SK-N-MC (cell line): ENCODE data around the gene FAM83C.

Source experiments
- DNase-seq: peaks from one replicate; pipeline ENCODE4 v3.0.0-alpha.2; 2011; ENCODE audit warnings: low read depth, low spot score
- H3K27ac ChIP-seq: fragments of 200-600 bp; sonication (generic); 2 replicates; pipeline ENCODE4 v1.5.1; 2016; ENCODE audit warnings: mixed run types
- H3K36me3 ChIP-seq: fragments of 200-600 bp; sonication (generic); 2 replicates; pipeline ENCODE4 v1.6.1; 2017; ENCODE audit warnings: antibody characterized with exemption, low read length, mixed read lengths; ENCODE audit not compliant: insufficient read depth
- H3K4me3 ChIP-seq: fragments of 200-600 bp; sonication (generic); 2 replicates; pipeline ENCODE4 v1.5.1; 2016
- H3K9ac ChIP-seq: fragments of 200-600 bp; sonication (generic); 2 replicates; pipeline ENCODE4 v1.8.0; 2017; ENCODE audit warnings: mixed run types, mixed read lengths; ENCODE audit not compliant: insufficient read length
- H3K9me3 ChIP-seq: fragments of 200-600 bp; sonication (generic); 2 replicates; pipeline ENCODE4 v1.6.1; 2017; ENCODE audit warnings: low read depth, mild to moderate bottlenecking, antibody characterized with exemption, low read length, moderate library complexity, mixed read lengths
- EZH2 ChIP-seq: fragments of 200-600 bp; sonication (generic); IDR thresholded peaks from one replicate; pipeline ENCODE4 v1.6.1; 2017; ENCODE audit warnings: antibody characterized with exemption
- FOXP2 ChIP-seq: optimal IDR thresholded peaks from 2 replicates; pipeline ENCODE3; 2011; ENCODE audit warnings: mild to moderate bottlenecking, moderate library complexity; ENCODE audit not compliant: insufficient read depth; ENCODE audit errors: extremely low read length, control extremely low read depth
- POLR2AphosphoS5 ChIP-seq: IDR thresholded peaks from 2 replicates; pipeline ENCODE4 v1.6.1; 2012; ENCODE audit warnings: mild to moderate bottlenecking, low read depth, low read length, borderline replicate concordance

FAM83C gene

DNA sequence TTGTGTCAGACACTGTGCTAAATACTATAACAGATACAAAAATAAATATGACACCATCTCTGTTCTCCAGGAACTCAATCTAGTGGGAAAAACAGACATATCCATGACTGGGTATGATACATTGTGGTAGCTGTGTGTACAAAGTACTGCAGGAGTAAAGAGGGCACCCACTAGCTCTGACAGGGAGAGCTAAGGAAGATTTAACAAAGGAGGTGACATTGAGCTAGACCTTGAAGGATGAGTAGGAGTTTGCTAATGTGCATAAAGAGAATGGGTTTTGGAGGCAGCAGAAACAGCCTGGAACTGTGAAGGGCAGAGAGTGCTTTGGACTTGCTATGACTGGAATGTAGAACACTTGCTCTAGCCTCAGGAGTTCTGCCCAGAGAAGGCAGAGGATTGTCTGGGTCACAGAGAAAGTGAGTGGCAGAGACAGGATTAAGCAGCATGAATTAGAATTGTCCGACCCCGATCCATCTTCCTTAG lies 51.4 kb downstream of the FAM83C start:
- TF ChIP-seq EZH2 (no peak), POLR2AphosphoS5 (no peak), FOXP2 (no peak)
- Histone ChIP-seq H3K27ac (no peak overlapping the region), H3K4me3 (no peak overlapping the region), H3K36me3 (no peaks in the 10 kb centered on the region), H3K9me3 (no peaks in the 10 kb centered on the region), H3K9ac (no peak overlapping the region)
- DNase-seq = no peak

DNA sequence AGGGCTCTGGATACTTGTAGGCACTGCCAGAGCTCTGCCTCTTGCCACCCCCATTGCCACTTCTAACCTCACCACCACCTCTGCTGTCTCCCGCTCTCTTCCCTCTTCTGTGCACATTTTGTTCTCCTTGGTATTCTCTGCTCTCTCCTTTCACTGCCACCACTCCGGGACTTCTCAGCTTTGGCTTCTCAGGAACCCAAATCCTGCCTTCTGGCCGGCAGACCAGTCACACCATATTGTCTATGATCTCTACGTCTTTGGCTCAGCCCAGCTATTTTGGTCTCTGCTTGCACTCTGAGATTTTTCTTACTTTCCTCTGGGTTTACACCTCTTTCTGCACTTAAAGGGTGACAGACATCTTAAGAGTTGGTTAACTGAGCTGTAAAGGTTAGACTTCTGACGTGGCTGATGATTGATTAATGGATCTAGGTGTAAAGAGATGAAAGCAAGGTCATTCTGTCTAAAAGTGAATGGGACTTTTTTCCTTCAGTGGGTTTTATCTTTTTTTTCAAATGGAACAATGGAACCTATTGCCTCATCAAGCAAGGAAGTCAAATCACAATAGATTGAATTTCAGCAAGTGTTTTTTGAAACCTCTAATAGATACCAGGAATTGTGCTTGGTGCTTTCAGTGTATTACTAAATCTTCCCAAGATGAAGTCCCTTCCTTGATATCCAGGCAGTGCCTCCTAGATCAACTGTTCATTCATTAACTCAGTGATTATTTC lies 52.0 kb downstream of the FAM83C start:
- H3K36me3 ChIP-seq = no peaks in the 10 kb centered on the region
- no peak for TF ChIP-seq EZH2
- TF ChIP-seq FOXP2 = no peak
- no peak for TF ChIP-seq POLR2AphosphoS5
- no peaks in the 10 kb centered on the region for H3K9me3 ChIP-seq
- no peak overlapping the region for H3K27ac ChIP-seq
- H3K4me3 ChIP-seq = no peak overlapping the region
- no peak overlapping the region for H3K9ac ChIP-seq
- DNase-seq = no peak

DNA sequence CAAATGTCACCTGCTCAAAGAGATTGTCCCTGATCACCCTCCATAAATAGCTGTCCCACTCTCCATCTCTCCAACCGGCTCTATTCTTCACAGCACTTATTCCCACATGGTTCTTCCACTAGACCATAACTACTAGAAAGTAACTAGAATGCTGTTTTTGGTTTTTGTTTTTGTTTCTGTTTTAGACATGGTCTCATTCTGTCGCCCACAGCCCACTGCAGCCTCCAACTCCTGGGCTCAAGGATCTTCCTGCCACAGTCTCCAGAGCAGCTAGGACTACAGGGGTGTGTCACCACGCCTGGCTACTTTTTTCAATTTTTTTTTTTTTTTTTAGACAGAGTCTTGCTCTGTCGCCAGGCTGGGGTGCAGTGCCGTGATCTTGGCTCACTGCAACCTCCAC lies 53.5 kb downstream of the FAM83C start:
- H3K9ac ChIP-seq = no peak overlapping the region
- no peak for DNase-seq
- TF ChIP-seq EZH2 = no peak
- TF ChIP-seq FOXP2 = no peak
- no peak for TF ChIP-seq POLR2AphosphoS5
- no peaks in the 10 kb centered on the region for H3K9me3 ChIP-seq
- no peak overlapping the region for H3K27ac ChIP-seq
- no peaks in the 10 kb centered on the region for H3K36me3 ChIP-seq
- no peak overlapping the region for H3K4me3 ChIP-seq

DNA sequence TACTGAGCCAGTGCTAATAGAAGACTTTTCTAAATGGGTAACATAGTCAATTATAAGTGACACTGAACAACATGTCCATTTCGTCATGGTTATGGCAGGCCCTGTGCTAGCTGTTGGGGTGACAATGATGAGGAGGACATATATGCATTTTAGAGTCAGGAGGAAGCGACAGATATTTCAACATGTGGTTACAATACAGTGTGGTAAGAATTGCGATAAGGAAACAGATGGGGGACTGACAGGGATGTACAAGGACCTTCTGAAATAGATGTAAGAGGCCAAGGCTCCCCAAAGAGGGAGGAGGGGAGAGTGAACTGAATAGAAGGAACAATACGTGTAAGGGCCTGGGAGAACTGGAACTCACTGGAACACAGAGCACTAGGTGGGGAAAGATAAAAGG lies 54.1 kb downstream of the FAM83C start:
- Histone ChIP-seq H3K36me3 (no peaks in the 10 kb centered on the region), H3K27ac (no peak overlapping the region), H3K4me3 (no peak overlapping the region), H3K9ac (no peak overlapping the region), H3K9me3 (no peaks in the 10 kb centered on the region)
- no peak for DNase-seq
- TF ChIP-seq POLR2AphosphoS5 (no peak), FOXP2 (no peak), EZH2 (no peak)

DNA sequence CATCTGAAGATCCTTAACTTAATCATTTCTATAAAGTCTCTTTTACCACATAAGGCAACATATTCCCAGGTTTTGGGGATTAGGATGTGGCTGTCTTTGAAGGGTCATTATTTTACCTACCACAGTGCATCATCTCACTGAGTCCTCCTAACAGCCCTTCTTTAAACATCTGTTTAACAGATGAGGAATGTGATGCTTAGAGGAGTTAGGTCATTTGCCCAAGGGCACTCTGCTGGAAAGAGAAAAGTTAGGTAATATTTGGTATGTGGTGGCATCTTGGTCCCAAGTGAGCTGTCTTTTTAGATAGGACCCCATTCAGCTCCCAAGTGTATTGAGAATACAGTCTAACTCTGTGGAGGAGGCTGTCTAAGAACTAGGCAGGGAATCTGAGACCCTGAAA lies 54.7 kb downstream of the FAM83C start:
- DNase-seq = no peak
- H3K9ac ChIP-seq = no peak overlapping the region

DNA sequence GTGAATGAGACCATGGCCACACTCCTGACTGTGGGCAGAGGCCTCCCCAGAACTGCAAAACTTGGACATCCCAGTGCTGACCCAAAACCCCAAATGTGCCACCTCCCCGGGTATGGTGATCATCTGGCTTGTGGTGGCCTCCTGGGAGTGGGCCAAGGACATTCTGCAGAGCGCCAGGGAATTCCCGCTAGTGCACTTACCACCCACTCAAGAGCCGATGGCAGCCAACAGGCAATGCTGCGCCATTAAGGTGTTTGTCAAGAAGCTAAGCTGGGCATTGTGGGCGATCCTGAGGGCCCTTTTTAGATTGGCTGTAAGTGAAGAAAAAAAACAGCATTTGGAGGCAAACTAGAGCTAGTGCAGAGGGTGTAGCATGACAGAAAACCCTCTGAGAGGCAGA lies 56.3 kb downstream of the FAM83C start:
- no peak overlapping the region for H3K27ac ChIP-seq
- H3K36me3 ChIP-seq = no peaks in the 10 kb centered on the region
- DNase-seq = no peak
- H3K9me3 ChIP-seq = no peaks in the 10 kb centered on the region
- H3K4me3 ChIP-seq = no peak overlapping the region
- no peak overlapping the region for H3K9ac ChIP-seq
- TF ChIP-seq FOXP2 (no peak), EZH2 (no peak), POLR2AphosphoS5 (no peak)

More for the DNA sequence above, 54.7 kb downstream of the FAM83C start:
- Histone ChIP-seq H3K9me3 (no peaks in the 10 kb centered on the region), H3K27ac (no peak overlapping the region), H3K4me3 (no peak overlapping the region), H3K36me3 (no peaks in the 10 kb centered on the region)
- TF ChIP-seq FOXP2 = no peak
- no peak for TF ChIP-seq POLR2AphosphoS5
- TF ChIP-seq EZH2 = no peak
